Measurements from ENCODE around the gene NPHP4. TPM values are rescaled to one million over a fixed set of nuclear protein-coding genes. Genes with fewer than 3 reads are reported as not detected.

Gene NPHP4
- total RNA-seq, 1 donor from 2014 or later = 3.2 TPM

- no peak for FAIRE-seq
Measured at GRCh38 chr1:5995871-5996630, 3.8 kb upstream of the NPHP4 start.

GRCh38 chr1:5994713-5995621, 2.7 kb upstream of the NPHP4 start:
- no peaks in the 10 kb centered on the region for H3K27me3 ChIP-seq (ENCODE audit: control insufficient read depth, insufficient read depth, low read length)
- no peak for TF ChIP-seq CTCF (IDR thresholded peaks at IDR 0.05; ENCODE audit: insufficient read depth, low read length, severe bottlenecking)
- H3K36me3 ChIP-seq (ENCODE audit: control insufficient read depth, insufficient read depth, low read length) = no peaks in the 10 kb centered on the region
- FAIRE-seq (no peak), DNase-seq (ENCODE audit: low read depth) (no peak)
- H3K4me3 ChIP-seq (ENCODE audit: low read depth, low read length) = no peak overlapping the region

More at GRCh38 chr1:5995871-5996630, 3.8 kb upstream of the NPHP4 start:
- H3K27me3 ChIP-seq (ENCODE audit: control insufficient read depth, insufficient read depth, low read length) = no peaks in the 10 kb centered on the region
- no peak for TF ChIP-seq CTCF (IDR thresholded peaks at IDR 0.05; ENCODE audit: insufficient read depth, low read length, severe bottlenecking)
- no peak for DNase-seq (ENCODE audit: low read depth)
- H3K36me3 ChIP-seq (ENCODE audit: control insufficient read depth, insufficient read depth, low read length) = no peaks in the 10 kb centered on the region
- no peak overlapping the region for H3K4me3 ChIP-seq (ENCODE audit: low read depth, low read length)

GRCh38 chr1:5993556-5994491, 1.6 kb upstream of the NPHP4 start:
- DNase-seq (ENCODE audit: low read depth) = peak; percentile 15
- Histone ChIP-seq H3K27me3 (ENCODE audit: control insufficient read depth, insufficient read depth, low read length) (no peaks in the 10 kb centered on the region), H3K36me3 (ENCODE audit: control insufficient read depth, insufficient read depth, low read length) (no peaks in the 10 kb centered on the region), H3K4me3 (ENCODE audit: low read depth, low read length) (peak overlapping the region; percentile 84)
- no peak for TF ChIP-seq CTCF (IDR thresholded peaks at IDR 0.05; ENCODE audit: insufficient read depth, low read length, severe bottlenecking)
- FAIRE-seq = no peak

GRCh38 chr1:5992814-5993555, 760 bp upstream of the NPHP4 start:
- DNase-seq (ENCODE audit: low read depth) (no peak), FAIRE-seq (no peak)
- H3K27me3 ChIP-seq (ENCODE audit: control insufficient read depth, insufficient read depth, low read length) = no peaks in the 10 kb centered on the region
- no peak for TF ChIP-seq CTCF (IDR thresholded peaks at IDR 0.05; ENCODE audit: insufficient read depth, low read length, severe bottlenecking)
- no peaks in the 10 kb centered on the region for H3K36me3 ChIP-seq (ENCODE audit: control insufficient read depth, insufficient read depth, low read length)
- peak overlapping the region; percentile 84 for H3K4me3 ChIP-seq (ENCODE audit: low read depth, low read length)
